Measurements from ENCODE around the gene ADAMTSL2. TPM values are rescaled to one million over a fixed set of nuclear protein-coding genes. Genes with fewer than 3 reads are reported as not detected.

The ADAMTSL2 gene
- total RNA-seq, 3 donors from 2014 or later: 1.3 to 2.7 (median 1.5) TPM

- Histone ChIP-seq H3K4me1 (ENCODE audit: low read depth) (no peaks in the 10 kb centered on the region), H3K4me3 (no peak overlapping the region), H3K36me3 (ENCODE audit: low read depth) (no peaks in the 10 kb centered on the region), H3K9me3 (no peaks in the 10 kb centered on the region)
- intact Hi-C loops (cut with DNase I, micrococcal nuclease): no loop called here
- DNase-seq (peak in 2 of 3 donors; percentile 21 to 30), ATAC-seq (no peak)
- TF ChIP-seq CTCF (IDR thresholded peaks at IDR 0.05): no peak
These were observed 41.1 kb upstream of the ADAMTSL2 start for GRCh38 chr9:133493428-133493827.

- no peak for TF ChIP-seq CTCF (IDR thresholded peaks at IDR 0.05)
- Histone ChIP-seq H3K4me1 (ENCODE audit: low read depth) (peaks cover 4% of the 10 kb centered on the region), H3K36me3 (ENCODE audit: low read depth) (no peaks in the 10 kb centered on the region), H3K9me3 (no peaks in the 10 kb centered on the region), H3K4me3 (no peak overlapping the region)
- DNase-seq: peak in 1 of 3 donors; percentile 36
- intact Hi-C loops (cut with DNase I, micrococcal nuclease): no loop called here
- no peak for ATAC-seq
These were observed 40.5 kb upstream of the ADAMTSL2 start for GRCh38 chr9:133493845-133494540.

- Histone ChIP-seq H3K4me3 (no peak overlapping the region), H3K36me3 (ENCODE audit: low read depth) (no peaks in the 10 kb centered on the region), H3K4me1 (ENCODE audit: low read depth) (peaks cover 9% of the 10 kb centered on the region), H3K9me3 (no peaks in the 10 kb centered on the region)
- intact Hi-C loops (cut with DNase I, micrococcal nuclease): no loop called here
- DNase-seq (peak in 1 of 3 donors; percentile 22), ATAC-seq (no peak)
- no peak for TF ChIP-seq CTCF (IDR thresholded peaks at IDR 0.05)
These were observed 39.7 kb upstream of the ADAMTSL2 start for GRCh38 chr9:133494636-133495326.

- Histone ChIP-seq H3K9me3 (no peaks in the 10 kb centered on the region), H3K36me3 (ENCODE audit: low read depth) (no peaks in the 10 kb centered on the region), H3K4me3 (no peak overlapping the region), H3K4me1 (ENCODE audit: low read depth) (peaks cover 9% of the 10 kb centered on the region)
- DNase-seq: peak in 1 of 3 donors; percentile 2
- intact Hi-C loops (cut with DNase I, micrococcal nuclease): no loop called here
- TF ChIP-seq CTCF (IDR thresholded peaks at IDR 0.05): no peak
- no peak for ATAC-seq
These were observed 38.9 kb upstream of the ADAMTSL2 start for GRCh38 chr9:133495327-133496293.
